ENCODE results near the gene VWA2. TPM values are rescaled to one million over a fixed set of nuclear protein-coding genes. Genes with fewer than 3 reads are reported as not detected.

VWA2 gene
- total RNA-seq, 2 experiments from 2014 or later, result not detected

DNA sequence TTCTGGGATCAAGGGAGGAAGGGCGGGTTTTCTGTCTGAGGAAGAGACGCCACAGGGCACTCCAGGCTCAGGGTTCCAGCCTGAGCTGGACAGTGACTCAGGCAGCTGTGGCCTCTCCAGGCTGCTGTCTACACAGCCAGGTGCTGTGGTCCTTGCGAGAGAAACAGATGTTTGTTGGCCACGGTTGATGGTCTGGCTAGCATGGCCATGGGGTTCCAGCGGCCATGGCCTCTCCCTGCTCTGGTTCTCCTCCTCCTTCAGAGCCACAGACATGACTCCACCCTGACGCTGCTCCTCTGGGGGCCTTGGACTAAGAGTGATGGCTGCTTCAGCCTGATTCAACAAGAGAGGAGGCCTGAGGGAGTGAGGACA, 89.4 kb downstream of the VWA2 start:
- Histone ChIP-seq H3K4me1 (ENCODE audit: insufficient read depth, low read length) (no peaks in the 10 kb centered on the region), H3K9me3 (ENCODE audit: control insufficient read depth in 1 of 2, insufficient read depth in 1 of 2, low read length in 2 of 2) (no peaks in the 10 kb centered on the region), H3K27me3 (ENCODE audit: control insufficient read depth in 1 of 2, insufficient read depth in 2 of 2, low read length in 2 of 2) (no peaks in the 10 kb centered on the region), H3K4me3 (ENCODE audit: low read length) (no peak overlapping the region), H3K36me3 (ENCODE audit: insufficient read depth, low read length) (no peaks in the 10 kb centered on the region), H3K27ac (ENCODE audit: low read depth in 1 of 2, low read length in 2 of 2) (no peak overlapping the region)
- no peaks in the 10 kb centered on the region for H3K27me3 Mint-ChIP-seq
- H3K36me3 Mint-ChIP-seq (ENCODE audit: low read depth), result no peaks in the 10 kb centered on the region
- DNase-seq (no peak), ATAC-seq (ENCODE audit: poor library complexity) (no peak)
- no peak overlapping the region for H3K4me3 Mint-ChIP-seq
- no peaks in the 10 kb centered on the region for H3K9me3 Mint-ChIP-seq
- H3K4me1 Mint-ChIP-seq (ENCODE audit: low read depth), result no peaks in the 10 kb centered on the region
- no peak overlapping the region for H3K27ac Mint-ChIP-seq
- intact Hi-C loops (cut with DNase I, micrococcal nuclease), result no loop called here
- ChIA-PET POLR2A (no interaction called here), CTCF (no interaction called here)
- TF ChIP-seq, protein P1, sequence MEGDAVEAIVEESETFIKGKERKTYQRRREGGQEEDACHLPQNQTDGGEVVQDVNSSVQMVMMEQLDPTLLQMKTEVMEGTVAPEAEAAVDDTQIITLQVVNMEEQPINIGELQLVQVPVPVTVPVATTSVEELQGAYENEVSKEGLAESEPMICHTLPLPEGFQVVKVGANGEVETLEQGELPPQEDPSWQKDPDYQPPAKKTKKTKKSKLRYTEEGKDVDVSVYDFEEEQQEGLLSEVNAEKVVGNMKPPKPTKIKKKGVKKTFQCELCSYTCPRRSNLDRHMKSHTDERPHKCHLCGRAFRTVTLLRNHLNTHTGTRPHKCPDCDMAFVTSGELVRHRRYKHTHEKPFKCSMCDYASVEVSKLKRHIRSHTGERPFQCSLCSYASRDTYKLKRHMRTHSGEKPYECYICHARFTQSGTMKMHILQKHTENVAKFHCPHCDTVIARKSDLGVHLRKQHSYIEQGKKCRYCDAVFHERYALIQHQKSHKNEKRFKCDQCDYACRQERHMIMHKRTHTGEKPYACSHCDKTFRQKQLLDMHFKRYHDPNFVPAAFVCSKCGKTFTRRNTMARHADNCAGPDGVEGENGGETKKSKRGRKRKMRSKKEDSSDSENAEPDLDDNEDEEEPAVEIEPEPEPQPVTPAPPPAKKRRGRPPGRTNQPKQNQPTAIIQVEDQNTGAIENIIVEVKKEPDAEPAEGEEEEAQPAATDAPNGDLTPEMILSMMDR (IDR thresholded peaks at IDR 0.05), result no peak

DNA sequence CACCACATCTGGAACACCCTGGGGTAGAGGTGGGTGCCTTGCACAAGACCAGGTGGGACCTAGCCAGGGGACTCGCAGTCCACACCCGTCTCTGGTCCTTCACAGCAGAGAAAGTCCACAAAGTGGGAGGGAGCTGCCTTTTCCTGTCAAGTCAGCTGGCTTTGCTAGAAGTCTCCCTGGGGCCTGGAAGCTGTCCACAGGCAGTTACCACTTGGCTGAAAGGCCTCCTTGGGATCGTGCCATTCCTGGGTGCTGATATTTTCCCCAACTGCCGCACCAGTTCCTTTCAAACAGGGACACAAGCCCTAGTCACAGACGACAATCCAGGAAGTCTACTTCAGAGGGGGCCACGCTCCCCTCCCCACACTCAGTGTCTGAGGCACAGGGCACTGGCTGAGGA, 89.8 kb downstream of the VWA2 start:
- Histone ChIP-seq H3K9me3 (ENCODE audit: control insufficient read depth in 1 of 2, insufficient read depth in 1 of 2, low read length in 2 of 2) (no peaks in the 10 kb centered on the region), H3K4me1 (ENCODE audit: insufficient read depth, low read length) (no peaks in the 10 kb centered on the region), H3K27ac (ENCODE audit: low read depth in 1 of 2, low read length in 2 of 2) (no peak overlapping the region), H3K4me3 (ENCODE audit: low read length) (no peak overlapping the region), H3K36me3 (ENCODE audit: insufficient read depth, low read length) (no peaks in the 10 kb centered on the region), H3K27me3 (ENCODE audit: control insufficient read depth in 1 of 2, insufficient read depth in 2 of 2, low read length in 2 of 2) (no peaks in the 10 kb centered on the region)
- no peak for DNase-seq
- H3K9me3 Mint-ChIP-seq, result no peaks in the 10 kb centered on the region
- intact Hi-C loops (cut with DNase I, micrococcal nuclease), result no loop called here
- ATAC-seq (ENCODE audit: poor library complexity), result no peak
- no peak overlapping the region for H3K4me3 Mint-ChIP-seq
- ChIA-PET CTCF (no interaction called here), POLR2A (no interaction called here)
- H3K4me1 Mint-ChIP-seq (ENCODE audit: low read depth), result no peaks in the 10 kb centered on the region
- TF ChIP-seq, protein P1 (IDR thresholded peaks at IDR 0.05), result no peak
- H3K36me3 Mint-ChIP-seq (ENCODE audit: low read depth), result no peaks in the 10 kb centered on the region
- no peaks in the 10 kb centered on the region for H3K27me3 Mint-ChIP-seq
- H3K27ac Mint-ChIP-seq, result no peak overlapping the region

DNA sequence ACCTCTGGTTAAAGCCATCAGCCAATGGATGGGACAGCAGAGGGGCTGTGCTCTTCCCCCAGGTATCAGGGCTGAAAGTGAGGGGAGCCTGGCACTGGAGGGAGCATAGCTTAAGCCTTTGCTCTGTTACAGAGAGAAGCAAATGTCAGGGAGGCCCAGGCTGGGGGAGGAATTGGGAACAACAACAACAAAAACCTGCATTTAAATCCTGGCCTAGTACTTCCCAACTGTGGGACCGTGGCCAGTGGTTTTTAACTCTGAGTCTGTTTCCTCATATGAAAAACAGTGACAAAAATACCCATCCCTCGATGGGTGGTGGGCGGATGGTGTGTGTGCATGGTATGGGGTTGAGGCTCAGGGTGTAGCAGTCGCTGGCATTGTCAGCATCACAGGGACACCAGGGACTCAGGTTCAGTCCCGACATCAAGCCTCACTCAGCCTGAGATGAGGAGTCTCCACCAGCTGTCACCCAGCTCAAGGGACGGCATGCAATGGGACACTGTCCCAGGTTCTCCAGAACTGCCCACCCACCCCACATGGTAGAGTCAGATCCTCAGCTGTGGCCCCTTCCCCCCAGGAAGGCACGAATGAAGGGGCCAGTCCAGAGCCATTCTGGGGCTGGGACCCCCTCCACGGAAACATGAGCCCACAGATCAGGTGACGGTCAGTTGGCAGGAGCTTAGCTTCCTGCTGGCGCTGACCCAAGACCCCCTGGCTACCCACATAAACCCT, 90.7 kb downstream of the VWA2 start:
- no peak overlapping the region for H3K27ac ChIP-seq (ENCODE audit: low read depth in 1 of 2, low read length in 2 of 2)
- no peaks in the 10 kb centered on the region for H3K9me3 ChIP-seq (ENCODE audit: control insufficient read depth in 1 of 2, insufficient read depth in 1 of 2, low read length in 2 of 2)
- H3K4me1 Mint-ChIP-seq (ENCODE audit: low read depth), result no peaks in the 10 kb centered on the region
- ChIA-PET CTCF (no interaction called here), POLR2A (no interaction called here)
- H3K27me3 Mint-ChIP-seq, result no peaks in the 10 kb centered on the region
- H3K27me3 ChIP-seq (ENCODE audit: control insufficient read depth in 1 of 2, insufficient read depth in 2 of 2, low read length in 2 of 2), result no peaks in the 10 kb centered on the region
- no peak overlapping the region for H3K4me3 Mint-ChIP-seq
- H3K4me3 ChIP-seq (ENCODE audit: low read length), result no peak overlapping the region
- H3K9me3 Mint-ChIP-seq, result no peaks in the 10 kb centered on the region
- H3K36me3 Mint-ChIP-seq (ENCODE audit: low read depth), result no peaks in the 10 kb centered on the region
- no peak overlapping the region for H3K27ac Mint-ChIP-seq
- DNase-seq (no peak), ATAC-seq (ENCODE audit: poor library complexity) (no peak)
- intact Hi-C loops (cut with DNase I, micrococcal nuclease), result no loop called here
- TF ChIP-seq, protein P1 (IDR thresholded peaks at IDR 0.05), result no peak
- no peaks in the 10 kb centered on the region for H3K4me1 ChIP-seq (ENCODE audit: insufficient read depth, low read length)
- no peaks in the 10 kb centered on the region for H3K36me3 ChIP-seq (ENCODE audit: insufficient read depth, low read length)

Data from CD4-positive, alpha-beta T cell (primary cell).